Cerebellar cortex (tissue), 1 donor: ENCODE measurements around the gene GPBAR1.
"Not testable (repeated sequence)": the region's sequence is repeated elsewhere in the genome, so short reads cannot be mapped to it uniquely, and the experiment has no call there.

Source experiments
- DNase-seq: peaks from one replicate; pipeline ENCODE4 v3.0.0-alpha.2; 2015; ENCODE audit warnings: low spot score

The GPBAR1 gene

DNA sequence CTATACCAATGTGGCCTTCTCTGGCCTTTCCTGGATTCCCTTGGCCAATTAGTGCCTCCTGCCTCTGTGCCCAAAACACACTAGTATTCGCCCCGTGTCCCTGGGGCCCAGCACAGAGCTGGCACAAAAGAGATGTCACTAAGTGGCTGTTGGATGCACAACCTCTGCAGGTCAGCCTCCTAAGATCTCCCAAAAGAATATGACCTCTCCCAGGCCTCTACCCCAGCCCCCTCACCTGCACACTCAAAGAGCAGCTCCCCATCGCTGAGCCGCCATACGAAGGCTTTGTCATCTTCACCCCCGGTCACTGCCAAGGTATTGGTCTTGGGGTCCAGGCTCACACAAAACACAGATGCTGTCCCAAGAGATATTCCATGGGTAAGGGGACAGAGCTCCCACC lies 6.4 kb downstream of the GPBAR1 start:
- DNase-seq = no peak

DNA sequence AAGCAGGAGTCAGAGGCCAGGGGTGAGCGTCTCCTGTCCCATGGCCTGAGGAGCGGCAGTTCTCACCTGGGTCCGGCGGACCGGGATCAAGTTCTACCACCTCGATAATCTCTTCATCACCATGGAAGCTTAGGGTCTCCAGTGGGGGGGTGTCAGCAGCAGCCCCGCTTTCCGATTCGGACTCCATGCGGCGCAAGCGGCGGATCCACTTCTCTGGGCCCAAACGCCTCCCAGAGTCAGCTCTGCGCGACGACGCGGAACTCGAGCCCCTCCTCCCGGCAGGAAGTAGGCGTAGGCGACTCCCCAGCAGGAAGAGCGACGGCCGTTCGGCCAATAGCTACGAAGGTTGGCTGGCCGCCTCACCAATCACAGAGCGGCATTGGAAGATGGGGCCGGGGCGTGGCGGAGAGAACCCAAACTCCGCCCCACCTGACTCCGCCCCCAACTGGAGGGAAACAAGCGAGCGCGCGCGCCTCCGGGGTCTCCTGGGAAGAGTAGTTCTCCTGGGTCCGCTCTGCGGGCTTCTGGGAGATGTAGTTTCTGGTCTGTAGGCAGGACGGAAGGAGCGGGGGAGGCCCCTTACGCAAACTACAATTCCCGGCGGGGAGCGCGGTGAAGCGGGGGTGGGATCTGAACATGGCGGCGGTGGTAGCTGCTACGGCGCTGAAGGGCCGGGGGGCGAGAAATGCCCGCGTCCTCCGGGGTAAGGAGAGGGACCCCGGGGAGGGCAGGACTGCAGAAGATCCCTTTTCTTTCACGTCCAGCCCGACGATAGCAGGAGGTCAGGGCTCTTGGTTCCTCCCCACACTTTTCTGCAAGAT lies 9.3 kb downstream of the GPBAR1 start, which contains the start of the genes AAMP and PNKD:
Gene AAMP, minus strand, starts transcription at position 238 of the 821 bp plus-strand sequence. Its CDS starts 51 bp downstream, at position 187.
Gene PNKD, plus strand, starts transcription at position 620 of the 821 bp plus-strand sequence. Its CDS starts 17 bp downstream, at position 637.
- peak; percentile 100 for DNase-seq

DNA sequence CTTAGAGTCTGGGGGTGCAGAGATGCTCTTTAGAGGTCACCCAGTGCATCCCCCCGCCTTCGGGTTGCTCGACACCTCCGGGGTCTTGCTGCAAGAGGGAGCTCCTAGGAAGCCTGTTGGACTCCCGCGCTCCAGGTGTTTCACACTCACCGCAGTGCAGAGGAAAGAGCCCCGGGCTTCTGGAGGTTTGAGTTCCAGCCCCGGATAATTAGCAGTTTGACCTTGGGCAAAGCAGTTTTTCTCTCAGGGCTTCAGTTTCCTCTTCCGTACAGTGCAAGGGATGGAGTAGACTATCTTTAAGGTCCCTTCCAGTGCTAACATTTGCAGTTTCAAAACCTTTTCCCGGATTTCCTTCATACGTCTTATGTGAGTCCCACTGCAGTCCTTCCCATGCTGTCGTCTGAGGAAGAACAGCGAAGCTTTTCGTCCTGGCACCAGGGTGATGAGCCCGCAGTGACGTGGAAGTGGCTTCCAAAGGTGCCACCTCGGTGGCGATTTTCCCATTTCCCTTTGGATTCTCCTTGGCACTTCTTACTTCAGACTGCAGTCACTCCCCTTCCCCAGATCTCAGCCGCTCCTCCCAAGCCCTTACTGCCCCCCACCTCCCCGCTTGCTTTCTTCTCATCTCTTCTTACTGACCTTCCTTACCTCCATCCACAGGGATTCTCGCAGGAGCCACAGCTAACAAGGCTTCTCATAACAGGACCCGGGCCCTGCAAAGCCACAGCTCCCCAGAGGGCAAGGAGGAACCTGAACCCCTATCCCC lies 10.1 kb downstream of the GPBAR1 start:
- DNase-seq = no peak

DNA sequence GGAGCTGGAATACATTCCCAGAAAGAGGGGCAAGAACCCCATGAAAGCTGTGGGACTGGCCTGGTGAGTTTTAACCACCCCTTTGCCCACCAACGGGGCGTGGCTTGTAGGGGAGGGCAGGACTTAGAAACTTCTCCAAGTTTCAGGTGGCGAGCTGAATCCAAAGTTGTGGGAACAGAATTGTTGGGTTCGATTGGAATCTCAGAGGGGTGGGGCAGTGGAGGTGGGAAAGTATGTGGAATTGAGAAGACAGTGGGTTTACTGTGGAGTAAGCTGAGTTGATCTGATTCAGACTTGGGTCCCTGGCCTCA lies 10.6 kb downstream of the GPBAR1 start:
- DNase-seq = no peak

GRCh38 chr2:218271865-218272530 lies 11.2 kb downstream of the GPBAR1 start:
- DNase-seq = no peak

DNA sequence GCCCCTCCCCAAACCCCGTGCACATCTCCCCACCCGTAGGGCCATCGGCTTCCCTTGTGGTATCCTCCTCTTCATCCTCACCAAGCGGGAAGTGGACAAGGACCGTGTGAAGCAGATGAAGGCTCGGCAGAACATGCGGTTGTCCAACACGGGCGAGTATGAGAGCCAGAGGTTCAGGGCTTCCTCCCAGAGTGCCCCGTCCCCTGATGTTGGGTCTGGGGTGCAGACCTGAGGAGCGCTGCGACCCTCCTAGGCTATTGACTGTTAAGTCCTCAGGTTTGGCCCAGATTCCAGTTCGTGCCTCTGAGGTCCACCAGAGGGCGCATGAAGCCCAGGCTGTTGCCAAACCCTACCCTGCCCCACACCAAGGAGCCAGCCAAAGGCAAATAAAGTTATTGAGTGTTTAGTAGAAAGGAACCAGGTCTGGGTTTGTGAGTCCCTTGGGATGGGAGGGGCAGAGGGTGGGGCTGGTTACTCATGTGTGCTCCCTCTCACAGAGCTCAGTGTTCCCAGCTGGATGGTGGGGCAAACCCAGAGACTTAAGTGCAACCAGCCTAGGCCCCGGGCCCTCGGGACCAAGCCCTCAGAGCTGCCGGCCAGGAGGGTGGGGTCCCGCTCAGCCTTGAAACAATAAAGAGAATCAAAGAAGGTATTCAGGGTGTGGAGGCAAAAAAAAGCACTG lies 11.9 kb downstream of the GPBAR1 start:
- DNase-seq = peak; percentile 88

GRCh38 chr2:218273214-218273907 lies 12.5 kb downstream of the GPBAR1 start:
- not testable (repeated sequence) for DNase-seq

DNA sequence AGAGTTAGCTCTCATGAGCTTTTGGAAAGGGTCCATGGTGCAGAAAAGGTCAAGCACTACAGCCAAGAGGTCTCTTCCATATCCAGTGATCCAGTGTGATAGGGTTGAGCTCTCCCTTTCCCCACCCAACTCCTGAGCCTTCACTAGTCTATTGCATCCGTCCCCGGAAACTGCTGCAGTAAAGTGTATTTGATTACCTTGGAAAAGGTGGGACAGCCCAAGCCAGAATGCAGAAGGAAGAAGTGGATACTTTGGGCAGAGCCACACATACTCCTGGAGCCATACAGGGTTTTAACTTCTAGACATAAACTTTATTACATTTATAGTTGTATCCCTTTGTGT lies 13.1 kb downstream of the GPBAR1 start:
- DNase-seq = no peak

DNA sequence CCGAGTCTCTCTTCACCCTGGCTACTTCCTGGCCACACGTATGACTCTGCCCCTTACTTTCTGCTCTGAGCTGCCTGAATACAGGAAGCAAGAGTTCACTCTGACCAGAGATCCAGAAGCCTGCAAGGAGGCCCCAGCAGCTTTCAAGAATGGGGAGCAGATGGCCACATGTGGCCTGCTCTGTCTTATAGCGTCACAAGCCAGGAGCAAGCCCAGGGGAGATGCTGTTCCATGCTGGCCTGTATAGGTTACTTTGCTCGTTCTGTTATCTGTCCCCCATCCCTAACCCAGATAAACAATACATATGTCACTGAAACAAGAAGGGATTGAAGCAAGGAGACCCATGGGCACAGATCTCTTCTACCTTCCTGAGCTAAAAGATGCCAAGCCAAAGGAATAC lies 13.8 kb downstream of the GPBAR1 start:
- DNase-seq = no peak

DNA sequence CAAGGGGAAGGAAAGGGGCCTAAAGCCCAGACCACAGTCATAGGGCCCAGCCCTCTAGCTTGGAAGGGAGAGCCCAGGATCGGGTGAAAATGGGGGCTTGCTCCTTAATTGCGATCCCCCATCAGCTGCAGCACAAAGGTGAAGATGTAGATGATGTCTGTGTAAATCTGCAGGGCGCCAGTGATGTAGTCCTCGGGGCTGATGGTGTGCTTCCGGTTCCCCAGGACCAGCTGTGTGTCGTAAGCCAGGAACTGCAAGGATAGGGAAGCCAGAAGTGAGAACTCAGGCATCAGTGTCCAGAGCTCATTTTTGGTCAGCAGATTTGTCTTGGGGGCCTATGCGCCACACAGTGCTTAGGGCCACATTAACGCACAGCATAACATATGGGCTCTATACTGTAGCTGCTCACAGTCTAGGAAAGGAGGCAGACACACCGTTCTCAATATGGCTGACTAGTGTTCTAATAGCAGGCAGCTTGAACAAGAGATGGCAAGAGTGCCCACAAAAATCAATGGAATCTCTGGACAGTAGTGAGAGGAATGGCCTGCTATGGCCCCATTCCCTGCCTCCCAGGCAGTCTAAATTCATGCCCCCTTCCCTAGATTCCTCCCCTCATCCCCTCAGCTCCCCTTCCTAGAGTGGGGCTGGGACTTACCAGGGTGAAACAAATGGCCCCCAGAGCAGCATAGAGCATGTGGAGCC lies 14.7 kb downstream of the GPBAR1 start:
- DNase-seq = no peak

DNA sequence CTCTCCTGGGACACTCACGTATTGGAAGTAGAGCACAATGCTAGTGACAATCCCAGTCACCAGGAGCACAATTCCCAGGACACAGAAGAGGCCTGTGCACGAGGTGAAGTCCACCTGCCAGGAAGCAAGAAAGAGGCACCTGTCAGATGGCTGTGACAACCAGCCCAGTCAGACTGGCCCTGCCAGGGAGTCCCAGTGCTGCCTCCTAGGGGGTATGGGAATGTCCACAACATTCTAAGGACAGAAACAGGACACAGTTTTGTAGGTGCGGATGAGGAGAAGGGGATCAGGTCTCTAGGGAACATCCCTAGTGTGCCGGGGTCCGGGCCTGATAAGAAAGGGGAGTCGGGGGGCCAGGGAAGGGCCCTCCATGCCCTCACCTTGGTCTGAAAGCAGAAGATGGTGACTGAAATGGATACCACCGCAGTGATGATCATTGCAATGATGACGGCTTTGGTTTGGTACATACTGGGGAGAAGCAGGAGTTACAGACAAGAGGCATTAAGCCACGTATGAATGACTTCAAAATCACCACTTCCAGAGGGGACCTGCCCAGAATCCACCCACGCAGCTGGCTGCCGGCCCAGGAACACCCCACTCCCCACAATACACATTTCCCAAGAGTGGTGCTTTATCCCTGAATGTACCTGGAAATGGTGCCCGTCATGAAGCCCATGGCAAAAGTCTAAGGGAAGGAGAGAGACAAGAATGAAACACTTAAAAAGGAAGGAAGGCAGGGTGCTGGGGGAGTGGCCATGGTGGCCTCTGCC lies 16.4 kb downstream of the GPBAR1 start:
- no peak for DNase-seq

- DNase-seq = no peak
Observed at GRCh38 chr2:218277921-218278320, 17.1 kb downstream of the GPBAR1 start.

GRCh38 chr2:218278531-218279360 lies 17.9 kb downstream of the GPBAR1 start:
- DNase-seq = no peak

GRCh38 chr2:218280260-218280870 lies 19.6 kb downstream of the GPBAR1 start:
- DNase-seq = no peak

DNA sequence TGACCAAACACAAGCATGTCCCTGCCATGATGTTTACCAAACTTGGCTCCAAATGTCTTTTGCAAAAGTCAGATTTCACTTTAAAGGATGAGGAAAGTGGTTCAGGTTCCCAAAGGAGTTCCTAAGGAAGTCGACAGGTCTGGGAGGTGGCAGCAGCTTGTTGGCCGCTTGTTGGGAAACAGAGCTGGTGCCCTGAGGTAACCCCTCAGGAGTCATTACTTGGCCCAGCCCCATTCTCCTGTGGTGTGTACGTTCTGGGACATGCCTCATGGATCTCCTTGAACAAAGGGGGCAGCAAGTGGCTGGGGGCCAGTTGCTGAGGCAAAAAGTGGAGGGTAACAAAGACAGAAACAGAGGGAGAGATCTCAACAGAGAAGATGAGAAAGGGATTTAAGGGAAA lies 20.6 kb downstream of the GPBAR1 start:
- DNase-seq = no peak

GRCh38 chr2:218282173-218282991 lies 21.6 kb downstream of the GPBAR1 start:
- peak; percentile 75 for DNase-seq

GRCh38 chr2:218284106-218284811 lies 23.4 kb downstream of the GPBAR1 start:
- DNase-seq = no peak
